B cell (primary cell): Measurements from ENCODE around the gene KIRREL3. TPM values are rescaled to one million over a fixed set of nuclear protein-coding genes. Genes with fewer than 3 reads are reported as not detected.

Source experiments
- ATAC-seq: fragments of 200-7000 bp; cut with Tn5 transposase; one replicate; pipeline ENCODE4 v1.10.0; 2021; ENCODE audit warnings: low read depth, mild to moderate bottlenecking, moderate number of reproducible peaks, moderate library complexity
- CTCF ChIA-PET: fragments of 350-600 bp; sonication (Branson Sonifier 250); formaldehyde crosslinking; loops from one replicate; lab custom pipeline; 2021; ENCODE audit warnings: antibody characterized with exemption, inconsistent platforms; lab: Charles Lee
- POLR2A ChIA-PET: fragments of 350-600 bp; sonication (Branson Sonifier 250); formaldehyde crosslinking; loops from one replicate; lab custom pipeline; 2021; ENCODE audit warnings: antibody characterized with exemption; lab: Charles Lee
- DNase-seq: peaks from one replicate; pipeline ENCODE4 v3.0.0; 2013
- H2AFZ ChIP-seq: 2 replicates; pipeline ENCODE4 v1.6.1; 2012; ENCODE audit warnings: mild to moderate bottlenecking, low read depth, low read length; ENCODE audit not compliant: insufficient read depth, poor library complexity, severe bottlenecking
- H3K27ac ChIP-seq, 2 donors: 1 replicate in 1 of 2; 2 replicates in 1 of 2; pipeline ENCODE4 v1.5.1; 2012 to 2013; ENCODE audit warnings: low read length in 2 of 2, mild to moderate bottlenecking in 2 of 2, moderate library complexity in 1 of 2
- H3K27me3 ChIP-seq, 4 experiments: fragments of 200-600 bp in 1 of 4; sonication (generic) in 1 of 4; replicated peaks in 1 of 4; 1 replicate in 2 of 4; 2 replicates in 2 of 4; pipeline versions ENCODE4 v1.6.1 to v1.7.0; 2013 to 2016; ENCODE audit warnings: low read length in 3 of 4, mild to moderate bottlenecking in 2 of 4, mixed read lengths in 1 of 4, moderate library complexity in 1 of 4; ENCODE audit not compliant: insufficient read depth in 4 of 4, control insufficient read depth in 3 of 4; ENCODE audit errors: control extremely low read depth in 1 of 4
- H3K36me3 ChIP-seq, 2 experiments: replicated peaks in 1 of 2; 1 replicate in 1 of 2; 2 replicates in 1 of 2; pipeline versions ENCODE4 v1.6.1 to v1.7.1; 2013; ENCODE audit warnings: low read length in 1 of 2; ENCODE audit not compliant: insufficient read depth in 2 of 2, control insufficient read depth in 1 of 2; ENCODE audit errors: control extremely low read depth in 1 of 2, extremely low read depth in 1 of 2
- H3K4me1 ChIP-seq, 2 donors: fragments of 200-600 bp in 1 of 2; sonication (generic) in 1 of 2; 1 replicate in 1 of 2; 2 replicates in 1 of 2; pipeline versions ENCODE4 v1.5.1 to v1.6.1; 2013 to 2017; ENCODE audit warnings: low read length in 2 of 2; ENCODE audit not compliant: control insufficient read depth in 2 of 2, insufficient read depth in 2 of 2
- H3K4me2 ChIP-seq: replicated peaks from 2 replicates; pipeline ENCODE3; 2012; ENCODE audit warnings: mild to moderate bottlenecking, low read depth, low read length; ENCODE audit not compliant: poor library complexity, severe bottlenecking
- H3K4me3 ChIP-seq, 5 experiments: fragments of 200-600 bp in 1 of 5; sonication (generic) in 1 of 5; 1 replicate in 3 of 5; 2 replicates in 2 of 5; pipeline versions ENCODE4 v1.5.1 to v1.7.0; 2011 to 2016; ENCODE audit warnings: low read length in 4 of 5, mild to moderate bottlenecking in 4 of 5, low read depth in 2 of 5, control low read depth in 1 of 5, moderate library complexity in 1 of 5; ENCODE audit not compliant: insufficient read depth in 1 of 5; ENCODE audit errors: control extremely low read depth in 1 of 5, extremely low read depth in 1 of 5
- H3K79me2 ChIP-seq: fragments of 200-600 bp; sonication (generic); one replicate; pipeline ENCODE4 v1.6.0; 2016; ENCODE audit warnings: low read length; ENCODE audit not compliant: control insufficient read depth, insufficient read depth
- H3K9ac ChIP-seq: fragments of 200-600 bp; sonication (generic); 2 replicates; pipeline ENCODE4 v1.6.1; 2017; ENCODE audit warnings: mild to moderate bottlenecking, low read length, moderate library complexity
- H3K9me3 ChIP-seq, 3 donors: one replicate each; pipeline versions ENCODE4 v1.6.1 to v1.7.1; 2013; ENCODE audit warnings: low read length in 2 of 3; ENCODE audit not compliant: control insufficient read depth in 2 of 3, insufficient read depth in 1 of 3; ENCODE audit errors: control extremely low read depth in 1 of 3
- H4K20me1 ChIP-seq: 2 replicates; pipeline ENCODE4 v1.6.0; 2012; ENCODE audit warnings: mild to moderate bottlenecking, low read length; ENCODE audit not compliant: insufficient read depth, control insufficient read depth, poor library complexity, severe bottlenecking
- H3K27ac Mint-ChIP-seq: one replicate; pipeline ENCODE4 v1.8.0; 2021; ENCODE audit warnings: mixed read lengths
- H3K27me3 Mint-ChIP-seq: one replicate; pipeline ENCODE4 v1.8.0; 2021; ENCODE audit warnings: mixed read lengths
- H3K4me1 Mint-ChIP-seq: one replicate; pipeline ENCODE4 v1.8.0; 2021; ENCODE audit warnings: mixed read lengths
- H3K4me3 Mint-ChIP-seq: one replicate; pipeline ENCODE4 v1.8.0; 2021; ENCODE audit warnings: mixed read lengths
- H3K9me3 Mint-ChIP-seq: one replicate; pipeline ENCODE4 v1.8.0; 2022; ENCODE audit warnings: mixed read lengths; ENCODE audit not compliant: insufficient read depth
- EZH2 ChIP-seq: IDR thresholded peaks from 2 replicates; pipeline ENCODE4 v1.6.1; 2012; ENCODE audit warnings: borderline replicate concordance, low read depth, mild to moderate bottlenecking, moderate library complexity, low read length; ENCODE audit not compliant: insufficient read depth, poor library complexity, severe bottlenecking
- WGBS: methylation state at CpG from one replicate; pipeline ENCODE4 v1.1.5; 2013; ENCODE audit warnings: missing lambda C conversion rate; ENCODE audit not compliant: insufficient coverage; 5-methylcytosine and 5-hydroxymethylcytosine counted together
- intact Hi-C: fragments of 100-400 bp; cut with micrococcal nuclease; formaldehyde crosslinking; loops from one replicate; pipeline ENCODE4 v1.10.0; 2022
- polyA plus RNA-seq: library from polyadenylated mRNA; depleted of rRNA; stranded (reverse); fragments of >200 nt; gene quantifications from 2 replicates; pipeline ENCODE4 v1.2.3, GENCODE V29; 2012
- total RNA-seq, 2 donors: library from RNA; stranded (reverse); fragments of 120-200 nt in 1 of 2; gene quantifications; 1 replicate in 1 of 2; 2 replicates in 1 of 2; pipeline versions ENCODE4 v1.2.3 to v1.2.4, GENCODE V29; 2013 to 2022
- TF ChIP-seq, protein P1 (sequence below): fragments of 200-600 bp; IDR thresholded peaks from one replicate; pipeline ENCODE4 v1.8.0; 2022; ENCODE audit warnings: antibody characterized with exemption, mild to moderate bottlenecking

Gene KIRREL3
- total and polyA plus RNA-seq, 2 donors (not counting 1 experiment from before 2014, with no cell fraction given), result not detected

DNA sequence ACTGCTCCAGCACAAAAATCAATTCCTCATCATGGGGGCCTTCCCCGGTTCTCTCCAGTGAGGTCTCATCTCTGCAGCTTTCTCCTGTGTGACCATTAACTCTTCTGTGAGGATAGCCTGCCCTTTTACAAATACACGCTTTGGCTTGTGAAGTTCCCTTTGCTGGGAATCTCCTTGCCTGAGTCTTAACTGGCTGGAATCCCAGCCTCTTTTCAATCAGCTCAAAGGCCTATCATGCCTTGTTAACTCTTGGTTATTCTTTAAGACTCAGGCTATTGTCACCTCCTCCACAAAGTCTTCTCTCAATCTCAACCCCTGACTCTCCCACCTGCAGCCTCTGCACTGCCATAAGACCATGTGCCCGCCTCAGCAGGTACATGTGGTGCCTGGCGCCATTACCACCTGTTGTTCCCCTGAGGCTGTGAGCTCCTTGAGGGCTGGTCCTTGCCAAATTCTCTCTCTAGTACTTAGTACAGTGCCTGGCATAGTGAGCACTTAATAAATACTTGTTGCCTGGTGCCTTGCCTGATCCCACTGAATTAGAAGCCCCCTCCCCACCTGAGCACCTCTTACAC is 516.9 kb downstream of the KIRREL3 start:
- Histone ChIP-seq H3K27ac (no peak overlapping the region), H3K79me2 (no peaks in the 10 kb centered on the region), H3K4me1 (peaks cover 0 to 7% of the 10 kb centered on the region in 2 donors), H3K4me2 (no peak overlapping the region), H4K20me1 (no peaks in the 10 kb centered on the region), H3K4me3 (no peak overlapping the region), H2AFZ (no peak overlapping the region), H3K27me3 (no peaks in the 10 kb centered on the region), H3K36me3 (no peaks in the 10 kb centered on the region), H3K9ac (no peak overlapping the region), H3K9me3 (no peaks in the 10 kb centered on the region)
- DNase-seq (no peak), ATAC-seq (no peak)
- POLR2A ChIA-PET, result no interaction called here
- Mint-ChIP-seq H3K27ac (no peak overlapping the region), H3K27me3 (peaks cover 6% of the 10 kb centered on the region), H3K4me3 (no peak overlapping the region), H3K9me3 (no peaks in the 10 kb centered on the region), H3K4me1 (peaks cover 10% of the 10 kb centered on the region)
- CTCF ChIA-PET, result interaction anchor here (1.1 to 10.0 kb wide), 4 partner anchors 18 to 173 kb away, joined by 3 to 159 read pairs (median 4); no protein-coding TSS in a partner anchor
- TF ChIP-seq EZH2, result no peak
- TF ChIP-seq, protein P1, sequence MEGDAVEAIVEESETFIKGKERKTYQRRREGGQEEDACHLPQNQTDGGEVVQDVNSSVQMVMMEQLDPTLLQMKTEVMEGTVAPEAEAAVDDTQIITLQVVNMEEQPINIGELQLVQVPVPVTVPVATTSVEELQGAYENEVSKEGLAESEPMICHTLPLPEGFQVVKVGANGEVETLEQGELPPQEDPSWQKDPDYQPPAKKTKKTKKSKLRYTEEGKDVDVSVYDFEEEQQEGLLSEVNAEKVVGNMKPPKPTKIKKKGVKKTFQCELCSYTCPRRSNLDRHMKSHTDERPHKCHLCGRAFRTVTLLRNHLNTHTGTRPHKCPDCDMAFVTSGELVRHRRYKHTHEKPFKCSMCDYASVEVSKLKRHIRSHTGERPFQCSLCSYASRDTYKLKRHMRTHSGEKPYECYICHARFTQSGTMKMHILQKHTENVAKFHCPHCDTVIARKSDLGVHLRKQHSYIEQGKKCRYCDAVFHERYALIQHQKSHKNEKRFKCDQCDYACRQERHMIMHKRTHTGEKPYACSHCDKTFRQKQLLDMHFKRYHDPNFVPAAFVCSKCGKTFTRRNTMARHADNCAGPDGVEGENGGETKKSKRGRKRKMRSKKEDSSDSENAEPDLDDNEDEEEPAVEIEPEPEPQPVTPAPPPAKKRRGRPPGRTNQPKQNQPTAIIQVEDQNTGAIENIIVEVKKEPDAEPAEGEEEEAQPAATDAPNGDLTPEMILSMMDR, result no peak
- 100% methylated on average over 4 of the region's 4 CpGs for WGBS
- intact Hi-C loops, result no loop called here

DNA sequence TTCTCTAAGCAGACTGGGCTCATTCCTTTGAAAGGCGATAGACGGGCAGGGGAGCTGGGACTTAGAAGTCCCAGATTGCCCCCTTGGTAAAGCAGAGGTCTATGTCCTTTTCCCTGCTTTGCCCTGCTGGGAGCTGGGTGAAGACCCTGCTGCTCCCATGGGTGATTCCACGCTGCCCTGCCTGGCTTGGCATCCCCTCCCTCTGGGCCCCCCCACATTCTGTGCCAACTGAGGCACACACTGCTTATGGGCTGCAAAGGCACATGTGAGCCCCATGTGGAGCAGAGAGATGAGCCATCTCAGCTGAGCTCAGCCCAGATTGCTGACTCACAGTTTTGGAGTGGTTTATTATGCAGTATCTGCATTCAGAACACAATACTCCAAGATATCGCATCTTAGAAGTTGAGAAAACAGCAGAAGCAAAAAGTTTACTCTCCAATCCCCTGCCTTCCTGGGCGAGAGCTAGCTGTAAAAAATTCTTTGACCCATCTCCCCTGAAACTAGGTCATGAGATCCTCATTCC is 517.9 kb downstream of the KIRREL3 start:
- H3K27me3 ChIP-seq, result no peaks in the 10 kb centered on the region
- no peaks in the 10 kb centered on the region for H3K36me3 ChIP-seq
- no peak for DNase-seq
- no peaks in the 10 kb centered on the region for H3K9me3 ChIP-seq
- H3K9ac ChIP-seq, result no peak overlapping the region
- Mint-ChIP-seq H3K27ac (no peak overlapping the region), H3K27me3 (peaks cover 9% of the 10 kb centered on the region), H3K4me1 (peaks cover 16% of the 10 kb centered on the region), H3K9me3 (no peaks in the 10 kb centered on the region), H3K4me3 (no peak overlapping the region)
- H3K27ac ChIP-seq, result no peak overlapping the region
- TF ChIP-seq, protein P1, result no peak
- no peak for TF ChIP-seq EZH2
- H3K4me2 ChIP-seq, result no peak overlapping the region
- WGBS, result 87% methylated on average over 4 of the region's 5 CpGs
- intact Hi-C loops, result no loop called here
- H3K4me1 ChIP-seq, result peaks cover 4 to 13% of the 10 kb centered on the region in 2 donors
- no peak overlapping the region for H2AFZ ChIP-seq
- no peak for ATAC-seq
- no peak overlapping the region for H3K4me3 ChIP-seq
- ChIA-PET CTCF (interaction anchor here (0.6 to 10.0 kb wide), 3 partner anchors 40 to 172 kb away, joined by 3 to 159 read pairs (median 3); no protein-coding TSS in a partner anchor), POLR2A (no interaction called here)
- no peaks in the 10 kb centered on the region for H3K79me2 ChIP-seq
- H4K20me1 ChIP-seq, result no peaks in the 10 kb centered on the region
